Renal cortex interstitium (tissue), 11 donors: Measurements from ENCODE around the gene AHDC1. TPM values are rescaled to one million over a fixed set of nuclear protein-coding genes. Genes with fewer than 3 reads are reported as not detected.

Experiments
- DNase-seq, 11 donors: peaks; one replicate each; pipeline ENCODE4 v3.0.0-alpha.2; 2013; ENCODE audit warnings: low read depth in 9 of 11, low spot score in 4 of 11; ENCODE audit errors: extremely low read depth in 1 of 11
- polyA plus RNA-seq, 3 donors: library from polyadenylated mRNA; unstranded; fragments of 120-200 nt; gene quantifications; one replicate each; pipeline ENCODE4 v1.2.1, GENCODE V29; 2013; ENCODE audit not compliant: insufficient read length in 3 of 3

The AHDC1 gene
- polyA plus RNA-seq, 3 donors, result 34.6 to 50.9 (median 48.8) TPM

DNA sequence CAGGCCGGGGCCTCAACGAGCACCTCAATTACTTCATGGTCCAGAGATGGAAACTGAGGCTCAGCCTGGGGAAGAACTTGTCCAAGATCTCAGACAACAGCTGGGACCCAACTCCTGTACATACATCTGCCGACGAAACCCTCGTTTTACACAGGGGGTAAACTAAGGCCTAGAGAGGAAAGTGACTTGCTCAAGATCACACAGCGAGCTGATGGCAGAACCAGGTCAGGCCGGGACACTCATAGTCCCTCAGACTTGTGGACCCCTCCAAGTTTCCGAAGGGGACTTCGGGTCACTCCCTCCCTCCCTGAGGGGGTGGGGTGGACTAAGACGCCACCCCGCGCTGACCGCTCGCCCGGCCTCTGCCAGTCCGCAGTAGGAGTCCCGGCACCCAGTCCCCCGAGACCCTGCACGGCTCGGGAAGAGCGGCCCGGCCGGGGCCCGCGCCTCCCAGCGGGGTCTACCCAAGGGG lies 114.4 kb downstream of the AHDC1 start:
- DNase-seq, result no peak

- no peak for DNase-seq
Measured at GRCh38 chr1:27487966-27488884, 115.7 kb downstream of the AHDC1 start.

GRCh38 chr1:27485363-27485762 lies 118.6 kb downstream of the AHDC1 start:
- no peak for DNase-seq

Other genes with a start within 250 kb of the AHDC1 start
- gene MAP3K6, start 237.2 kb downstream of the AHDC1 start, polyA plus RNA-seq, result 10 to 100 TPM in 2 of 3 donors, 1 to 10 TPM in 1; 9.7 to 11.6 (median 10.4) TPM
- 1 to 10 TPM; 2.6 to 3.3 (median 2.9) TPM for gene FCN3, start 229.3 kb downstream of the AHDC1 start, polyA plus RNA-seq
- under 1 TPM; 0.22 to 0.47 (median 0.26) TPM for gene CD164L2, start 220.8 kb downstream of the AHDC1 start, polyA plus RNA-seq
- 1 to 10 TPM in 2 of 3 donors, under 1 TPM in 1; 0.97 to 1.3 (median 1.1) TPM for gene GPR3, start 211.5 kb downstream of the AHDC1 start, polyA plus RNA-seq
- gene WASF2, start 114.0 kb downstream of the AHDC1 start, polyA plus RNA-seq, result 100 to 1,000 TPM; 124 to 151 (median 135) TPM
- 1 to 10 TPM; 1.6 to 2.8 (median 2.1) TPM for gene FGR, start 31.0 kb upstream of the AHDC1 start, polyA plus RNA-seq
- 10 to 100 TPM; 17.5 to 29.4 (median 23.7) TPM for gene IFI6, start 68.0 kb upstream of the AHDC1 start, polyA plus RNA-seq
- 10 to 100 TPM; 11.9 to 17.1 (median 16.7) TPM for gene FAM76A, start 121.8 kb upstream of the AHDC1 start, polyA plus RNA-seq
- 10 to 100 TPM; 42.5 to 53.7 (median 48.0) TPM for gene STX12, start 169.1 kb upstream of the AHDC1 start, polyA plus RNA-seq
- 10 to 100 TPM; 46.8 to 63.5 (median 62.1) TPM for gene PPP1R8, start 226.6 kb upstream of the AHDC1 start, polyA plus RNA-seq